Measurements from ENCODE around the gene SNX2. TPM values are rescaled to one million over a fixed set of nuclear protein-coding genes. Genes with fewer than 3 reads are reported as not detected.
"Not testable (repeated sequence)": the region's sequence is repeated elsewhere in the genome, so short reads cannot be mapped to it uniquely, and the experiment has no call there.

The SNX2 gene
- total RNA-seq, 4 donors from 2014 or later, result 46.1 to 97.4 (median 52.8) TPM

DNA sequence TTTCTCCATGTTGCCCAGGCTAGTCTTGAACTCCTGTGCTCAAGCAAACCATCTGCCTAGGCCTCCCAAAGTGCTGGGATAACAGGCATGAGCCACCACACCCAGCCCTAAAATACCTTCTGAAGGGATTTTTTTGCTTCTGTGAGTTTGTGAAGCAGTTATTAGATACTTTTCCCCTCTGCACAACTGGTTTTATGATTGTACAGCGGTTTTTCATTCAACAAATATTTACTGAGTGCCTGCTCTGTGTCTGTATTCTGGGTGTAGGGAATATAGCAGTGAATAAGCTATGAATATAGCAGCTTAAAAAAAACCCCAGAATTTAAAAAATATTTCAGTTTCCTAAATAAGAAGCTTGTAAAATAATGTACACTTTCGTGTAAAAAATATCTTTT is 72.8 kb downstream of the SNX2 start:
- Histone ChIP-seq H3K36me3 (no peaks in the 10 kb centered on the region), H3K4me1 (peaks cover 0 to 10% (median 4%) of the 10 kb centered on the region in 4 donors), H3K4me3 (no peak overlapping the region), H3K27me3 (no peaks in the 10 kb centered on the region), H3K27ac (no peak overlapping the region), H3K9me3 (no peaks in the 10 kb centered on the region)
- TF ChIP-seq, protein P1, sequence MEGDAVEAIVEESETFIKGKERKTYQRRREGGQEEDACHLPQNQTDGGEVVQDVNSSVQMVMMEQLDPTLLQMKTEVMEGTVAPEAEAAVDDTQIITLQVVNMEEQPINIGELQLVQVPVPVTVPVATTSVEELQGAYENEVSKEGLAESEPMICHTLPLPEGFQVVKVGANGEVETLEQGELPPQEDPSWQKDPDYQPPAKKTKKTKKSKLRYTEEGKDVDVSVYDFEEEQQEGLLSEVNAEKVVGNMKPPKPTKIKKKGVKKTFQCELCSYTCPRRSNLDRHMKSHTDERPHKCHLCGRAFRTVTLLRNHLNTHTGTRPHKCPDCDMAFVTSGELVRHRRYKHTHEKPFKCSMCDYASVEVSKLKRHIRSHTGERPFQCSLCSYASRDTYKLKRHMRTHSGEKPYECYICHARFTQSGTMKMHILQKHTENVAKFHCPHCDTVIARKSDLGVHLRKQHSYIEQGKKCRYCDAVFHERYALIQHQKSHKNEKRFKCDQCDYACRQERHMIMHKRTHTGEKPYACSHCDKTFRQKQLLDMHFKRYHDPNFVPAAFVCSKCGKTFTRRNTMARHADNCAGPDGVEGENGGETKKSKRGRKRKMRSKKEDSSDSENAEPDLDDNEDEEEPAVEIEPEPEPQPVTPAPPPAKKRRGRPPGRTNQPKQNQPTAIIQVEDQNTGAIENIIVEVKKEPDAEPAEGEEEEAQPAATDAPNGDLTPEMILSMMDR (IDR thresholded peaks at IDR 0.05), result no peak
- DNase-seq, result no peak

DNA sequence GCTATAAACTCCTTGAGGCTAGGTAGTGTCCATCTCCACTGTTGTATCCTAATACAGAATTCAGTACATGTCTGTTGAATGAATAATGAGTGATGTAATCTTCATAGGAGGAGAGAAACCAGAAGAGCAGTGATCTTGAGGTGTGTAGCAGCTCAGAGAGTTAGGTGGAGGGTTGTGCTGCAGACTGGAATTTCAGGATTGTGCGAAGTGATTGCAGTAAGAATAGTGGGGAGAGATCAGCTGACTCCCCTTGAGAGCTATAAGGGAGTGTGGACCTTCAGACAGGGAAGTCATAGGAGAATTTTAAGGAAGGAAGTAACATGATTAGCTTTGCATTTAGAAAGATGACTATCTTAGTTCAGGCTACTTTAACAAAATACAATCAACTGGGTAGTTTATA is 74.9 kb downstream of the SNX2 start:
- no peaks in the 10 kb centered on the region for H3K36me3 ChIP-seq
- no peaks in the 10 kb centered on the region for H3K27me3 ChIP-seq
- no peak overlapping the region for H3K4me3 ChIP-seq
- no peak overlapping the region for H3K27ac ChIP-seq
- peaks cover 0 to 4% (median 0%) of the 10 kb centered on the region in 4 donors for H3K4me1 ChIP-seq
- no peak for DNase-seq
- H3K9me3 ChIP-seq, result no peaks in the 10 kb centered on the region
- TF ChIP-seq, protein P1 (IDR thresholded peaks at IDR 0.05), result no peak
- no peak for TF ChIP-seq POLR2A (IDR thresholded peaks at IDR 0.05)

DNA sequence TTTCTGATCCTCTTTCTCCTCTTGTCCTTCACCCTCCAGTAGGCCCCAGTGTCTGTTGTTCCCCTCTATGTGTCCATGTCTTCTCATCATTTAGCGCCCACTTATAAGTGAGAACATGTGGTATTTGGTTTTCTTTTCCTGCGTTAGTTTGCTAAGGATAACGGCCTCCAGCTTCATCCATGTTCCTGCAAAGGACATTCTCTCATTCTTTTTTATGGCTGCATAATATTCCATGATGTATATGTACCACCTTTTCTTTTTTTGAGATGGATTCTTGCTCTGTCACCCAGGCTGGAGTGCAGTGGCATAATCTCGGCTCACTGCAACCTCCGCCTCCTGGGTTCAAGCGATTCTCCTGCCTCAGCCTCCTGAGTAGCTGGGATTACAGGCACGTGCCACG is 82.7 kb downstream of the SNX2 start:
- not testable (repeated sequence) for H3K4me1 ChIP-seq, H3K27me3 ChIP-seq, H3K27ac ChIP-seq, H3K9me3 ChIP-seq, H3K36me3 ChIP-seq, H3K4me3 ChIP-seq, DNase-seq

DNA sequence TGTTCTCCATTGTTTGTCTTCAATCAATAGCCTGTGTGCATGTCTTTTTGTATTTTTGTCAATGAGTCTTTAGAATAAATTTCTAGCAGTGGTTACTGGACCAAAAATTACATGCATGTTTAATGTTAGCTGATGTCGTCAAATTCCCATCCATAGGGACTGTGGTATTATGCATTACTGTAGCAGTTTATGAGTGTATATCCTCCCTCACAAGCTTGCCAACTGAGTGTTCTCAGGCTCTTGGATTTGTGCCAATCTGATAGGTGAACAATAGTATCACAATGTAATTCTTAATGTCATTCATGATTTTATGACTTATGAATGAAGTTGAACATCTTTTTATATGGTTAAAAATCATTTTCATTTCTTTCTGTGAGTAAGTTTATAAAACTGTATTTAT is 83.6 kb downstream of the SNX2 start:
- Histone ChIP-seq H3K4me3 (no peak overlapping the region), H3K36me3 (no peaks in the 10 kb centered on the region), H3K27ac (no peak overlapping the region), H3K4me1 (no peaks in the 10 kb centered on the region), H3K27me3 (no peaks in the 10 kb centered on the region), H3K9me3 (no peaks in the 10 kb centered on the region)
- DNase-seq, result no peak
- TF ChIP-seq, protein P1 (IDR thresholded peaks at IDR 0.05), result no peak
- no peak for TF ChIP-seq POLR2A (IDR thresholded peaks at IDR 0.05)

DNA sequence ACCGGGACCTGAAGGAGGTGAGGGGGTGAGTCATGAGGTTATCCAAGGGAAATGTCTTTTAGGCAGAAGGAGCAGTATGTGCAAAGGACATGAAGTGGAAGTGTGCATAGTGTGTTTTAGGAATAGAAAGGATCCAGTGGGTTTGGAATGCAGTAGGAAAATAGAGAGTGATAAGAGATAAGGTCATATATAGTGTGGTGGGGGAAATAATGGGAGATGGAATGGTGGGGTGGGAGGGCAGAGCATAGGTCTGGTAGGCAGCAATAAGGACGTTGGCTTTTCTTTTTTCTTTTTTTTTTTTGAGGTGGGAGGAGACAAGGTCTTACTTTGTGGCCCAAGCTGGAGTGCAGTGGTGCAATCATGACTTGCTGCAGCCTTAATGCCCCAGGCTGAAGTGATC is 88.4 kb downstream of the SNX2 start:
- no peak overlapping the region for H3K27ac ChIP-seq
- H3K36me3 ChIP-seq, result no peaks in the 10 kb centered on the region
- TF ChIP-seq, protein P1 (IDR thresholded peaks at IDR 0.05), result no peak
- TF ChIP-seq POLR2A (IDR thresholded peaks at IDR 0.05), result no peak
- no peak for DNase-seq
- no peak overlapping the region for H3K4me3 ChIP-seq
- no peaks in the 10 kb centered on the region for H3K27me3 ChIP-seq
- H3K9me3 ChIP-seq, result no peaks in the 10 kb centered on the region
- no peaks in the 10 kb centered on the region for H3K4me1 ChIP-seq

DNA sequence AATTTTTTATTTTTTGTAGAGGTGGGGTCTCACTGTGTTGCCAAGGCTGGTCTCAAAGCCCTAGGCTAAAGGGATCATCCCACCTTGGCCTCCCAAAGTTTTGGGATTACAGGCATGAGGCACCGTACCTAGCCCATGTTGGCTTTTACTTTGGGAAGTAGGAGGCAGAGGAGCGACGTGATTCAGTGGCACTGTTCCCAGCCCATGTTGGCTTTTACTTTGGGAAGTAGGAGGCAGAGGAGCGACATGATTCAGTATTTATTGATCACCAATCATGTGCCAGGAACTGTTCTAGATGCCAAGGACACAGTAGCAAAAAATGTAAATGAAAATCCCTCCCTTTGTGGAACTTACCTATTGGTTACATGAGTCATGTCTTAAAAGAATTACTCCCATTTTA is 88.8 kb downstream of the SNX2 start:
- Histone ChIP-seq H3K27me3 (no peaks in the 10 kb centered on the region), H3K9me3 (no peaks in the 10 kb centered on the region), H3K27ac (no peak overlapping the region), H3K36me3 (no peaks in the 10 kb centered on the region), H3K4me3 (no peak overlapping the region), H3K4me1 (no peaks in the 10 kb centered on the region)
- TF ChIP-seq, protein P1 (IDR thresholded peaks at IDR 0.05), result no peak
- TF ChIP-seq POLR2A (IDR thresholded peaks at IDR 0.05), result no peak
- DNase-seq, result no peak
